Articular chondrocyte of knee joint (primary cell): ENCODE results near the gene KLHL28. TPM values are rescaled to one million over a fixed set of nuclear protein-coding genes. Genes with fewer than 3 reads are reported as not detected.

Experiments
- total RNA-seq: library from RNA; depleted of rRNA; stranded (reverse); fragments of >200 nt; gene quantifications from 2 replicates; pipeline ENCODE4 v1.2.3, GENCODE V29; 2012

KLHL28 gene
- total RNA-seq = 12.3 and 13.3 TPM in 2 replicates

GRCh38 chr14:44961554-44962333, at the start of gene KLHL28, which contains the start of gene TOGARAM1:
Gene KLHL28 (minus strand): TSS chr14:44961947. CDS start chr14:44945928, 16,019 bp downstream.
Gene TOGARAM1 (plus strand): TSS chr14:44962190. CDS start chr14:44962422, 232 bp downstream.

Other genes with a start within 250 kb of the KLHL28 start
- 26.3 and 26.8 TPM in 2 replicates for gene TOGARAM1, start 243 bp upstream of the KLHL28 start, total RNA-seq
- 31.7 and 33.2 TPM in 2 replicates for gene PRPF39, start 122.2 kb upstream of the KLHL28 start, total RNA-seq
- 33.9 and 36.8 TPM in 2 replicates for gene FKBP3, start 172.5 kb upstream of the KLHL28 start, total RNA-seq
- 9.3 and 10.2 TPM in 2 replicates for gene FANCM, start 174.0 kb upstream of the KLHL28 start, total RNA-seq